ENCODE measurements around the gene TMEM123.

DNA sequence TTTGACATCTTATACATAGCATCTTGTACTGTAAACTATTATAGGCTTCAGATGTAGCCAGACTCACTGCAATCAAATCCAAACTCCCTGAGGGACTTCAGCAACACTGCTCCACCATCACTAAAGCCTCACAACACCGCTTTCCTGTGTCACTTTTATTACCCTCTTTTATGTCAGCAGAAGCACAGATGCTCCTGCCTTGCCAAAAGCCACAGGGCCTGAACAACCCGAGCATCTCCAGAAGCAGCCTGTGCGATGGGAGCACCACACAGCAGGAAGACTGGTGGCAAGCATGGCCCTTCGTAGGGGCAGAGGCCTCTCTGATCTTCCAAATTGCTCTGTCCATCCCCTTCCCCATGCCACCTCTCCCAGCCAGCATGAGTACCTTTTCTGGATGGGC lies 22.9 kb downstream of the TMEM123 start:
- TF ChIP-seq, protein P1, sequence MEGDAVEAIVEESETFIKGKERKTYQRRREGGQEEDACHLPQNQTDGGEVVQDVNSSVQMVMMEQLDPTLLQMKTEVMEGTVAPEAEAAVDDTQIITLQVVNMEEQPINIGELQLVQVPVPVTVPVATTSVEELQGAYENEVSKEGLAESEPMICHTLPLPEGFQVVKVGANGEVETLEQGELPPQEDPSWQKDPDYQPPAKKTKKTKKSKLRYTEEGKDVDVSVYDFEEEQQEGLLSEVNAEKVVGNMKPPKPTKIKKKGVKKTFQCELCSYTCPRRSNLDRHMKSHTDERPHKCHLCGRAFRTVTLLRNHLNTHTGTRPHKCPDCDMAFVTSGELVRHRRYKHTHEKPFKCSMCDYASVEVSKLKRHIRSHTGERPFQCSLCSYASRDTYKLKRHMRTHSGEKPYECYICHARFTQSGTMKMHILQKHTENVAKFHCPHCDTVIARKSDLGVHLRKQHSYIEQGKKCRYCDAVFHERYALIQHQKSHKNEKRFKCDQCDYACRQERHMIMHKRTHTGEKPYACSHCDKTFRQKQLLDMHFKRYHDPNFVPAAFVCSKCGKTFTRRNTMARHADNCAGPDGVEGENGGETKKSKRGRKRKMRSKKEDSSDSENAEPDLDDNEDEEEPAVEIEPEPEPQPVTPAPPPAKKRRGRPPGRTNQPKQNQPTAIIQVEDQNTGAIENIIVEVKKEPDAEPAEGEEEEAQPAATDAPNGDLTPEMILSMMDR (conservative IDR thresholded peaks at IDR 0.05 in 1 of 2, IDR thresholded peaks at IDR 0.05 in 1 of 2; ENCODE audit: extremely low read depth in 1 of 2, insufficient read depth in 1 of 2, low read depth in 1 of 2, low read length in 2 of 2), result no peak
- TF ChIP-seq EZH2 (IDR thresholded peaks at IDR 0.05; ENCODE audit: borderline replicate concordance, low read length), result no peak

Data from mammary epithelial cell (primary cell).